Loucy (cell line): ENCODE results near the gene CORO1C.

Source experiments
- EZH2phosphoT487 ChIP-seq: fragments of 200-600 bp; IDR thresholded peaks from 2 replicates; pipeline ENCODE4 v1.6.1; 2018; ENCODE audit warnings: antibody characterized with exemption, mild to moderate bottlenecking, moderate library complexity, borderline replicate concordance
- TF ChIP-seq, protein P1 (sequence below): fragments of 200-600 bp; sonication (generic); conservative IDR thresholded peaks from 2 replicates; pipeline ENCODE4 v1.5.1; 2014; ENCODE audit warnings: mild to moderate bottlenecking, antibody characterized with exemption, low read length

DNA sequence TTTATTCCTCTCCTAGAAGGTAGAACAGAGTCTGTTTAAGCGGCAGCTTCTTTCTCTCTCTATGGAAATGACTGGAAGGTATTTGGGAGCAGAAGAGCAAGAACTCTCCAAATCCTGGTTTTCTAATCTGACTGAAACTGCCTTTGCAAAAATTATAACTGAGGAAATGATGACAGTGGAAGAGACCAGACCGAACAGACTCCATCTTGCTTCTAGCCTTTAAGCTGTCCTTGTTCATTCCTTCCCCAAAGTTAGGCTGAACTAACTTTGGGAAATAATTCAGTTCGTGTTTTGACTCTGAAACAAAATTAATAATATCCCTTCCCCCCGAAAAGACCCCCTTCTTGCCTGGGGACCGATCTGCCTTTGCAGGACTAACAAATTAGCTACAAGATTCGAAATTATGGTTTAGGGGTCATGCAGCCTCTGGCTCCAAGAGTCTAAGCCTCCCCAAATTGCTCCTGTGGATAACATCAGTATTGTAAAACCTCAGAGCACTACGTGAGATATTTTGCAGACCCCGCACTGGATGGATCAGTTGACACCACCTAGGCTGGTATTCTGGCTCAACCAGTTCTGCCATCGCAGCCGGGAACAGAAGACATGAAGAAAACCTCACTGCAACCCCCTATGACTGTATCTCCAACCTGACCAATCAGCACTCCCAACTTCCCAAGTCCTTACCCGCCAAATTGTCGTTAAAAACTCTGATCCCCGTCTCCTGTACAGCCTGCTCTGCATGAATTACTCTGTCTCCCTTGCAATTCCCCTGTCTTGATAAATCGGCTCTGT lies 111.8 kb downstream of the CORO1C start:
- TF ChIP-seq, protein P1, sequence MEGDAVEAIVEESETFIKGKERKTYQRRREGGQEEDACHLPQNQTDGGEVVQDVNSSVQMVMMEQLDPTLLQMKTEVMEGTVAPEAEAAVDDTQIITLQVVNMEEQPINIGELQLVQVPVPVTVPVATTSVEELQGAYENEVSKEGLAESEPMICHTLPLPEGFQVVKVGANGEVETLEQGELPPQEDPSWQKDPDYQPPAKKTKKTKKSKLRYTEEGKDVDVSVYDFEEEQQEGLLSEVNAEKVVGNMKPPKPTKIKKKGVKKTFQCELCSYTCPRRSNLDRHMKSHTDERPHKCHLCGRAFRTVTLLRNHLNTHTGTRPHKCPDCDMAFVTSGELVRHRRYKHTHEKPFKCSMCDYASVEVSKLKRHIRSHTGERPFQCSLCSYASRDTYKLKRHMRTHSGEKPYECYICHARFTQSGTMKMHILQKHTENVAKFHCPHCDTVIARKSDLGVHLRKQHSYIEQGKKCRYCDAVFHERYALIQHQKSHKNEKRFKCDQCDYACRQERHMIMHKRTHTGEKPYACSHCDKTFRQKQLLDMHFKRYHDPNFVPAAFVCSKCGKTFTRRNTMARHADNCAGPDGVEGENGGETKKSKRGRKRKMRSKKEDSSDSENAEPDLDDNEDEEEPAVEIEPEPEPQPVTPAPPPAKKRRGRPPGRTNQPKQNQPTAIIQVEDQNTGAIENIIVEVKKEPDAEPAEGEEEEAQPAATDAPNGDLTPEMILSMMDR = no peak
- no peak for TF ChIP-seq EZH2phosphoT487
